Amniotic epithelial cell (primary cell): ENCODE measurements around the gene HOXB6.

Experiments
- DNase-seq: peaks from one replicate; pipeline ENCODE4 v3.0.0-alpha.2; 2010; ENCODE audit warnings: low read depth

HOXB6 gene

GRCh38 chr17:48621410-48622392 lies 16.9 kb upstream of the HOXB6 start:
- DNase-seq: no peak

- no peak for DNase-seq
Observed at GRCh38 chr17:48620461-48621139, 15.8 kb upstream of the HOXB6 start.

DNA sequence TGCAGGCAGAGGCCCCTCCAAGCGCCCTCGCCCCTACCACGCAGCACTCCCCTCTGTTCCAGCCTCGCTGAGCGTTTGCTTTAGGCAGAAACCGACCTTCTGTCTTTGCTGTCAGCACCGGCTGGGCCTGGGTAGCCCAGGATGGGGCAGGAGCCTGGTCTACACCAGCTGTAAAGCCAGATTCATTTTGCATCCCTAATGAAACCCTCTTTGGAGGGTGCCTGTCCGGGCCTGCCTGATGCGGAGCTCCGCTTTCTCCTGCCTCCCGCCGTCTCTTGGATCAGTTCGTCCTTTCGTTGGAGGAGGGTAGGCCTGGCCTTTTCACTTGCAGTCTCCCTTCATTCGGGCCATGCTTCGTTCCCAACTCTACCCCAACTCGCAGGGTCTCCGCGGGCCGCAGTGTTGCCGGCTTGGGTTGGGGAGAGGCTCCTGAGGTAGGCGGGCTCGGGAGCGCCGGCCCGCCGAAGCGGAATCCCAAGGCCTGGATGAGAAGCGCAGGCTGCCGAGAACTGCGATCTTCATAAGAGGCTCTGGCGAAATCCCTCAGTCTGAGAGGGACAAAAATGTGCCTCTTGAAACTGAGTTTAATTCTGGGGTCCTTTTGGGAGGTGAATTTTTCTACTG lies 15.2 kb upstream of the HOXB6 start:
- DNase-seq: no peak

- DNase-seq: peak; percentile 82
Observed at GRCh38 chr17:48618256-48618896, 13.6 kb upstream of the HOXB6 start.

- DNase-seq: peak; percentile 35
Observed at GRCh38 chr17:48617471-48618255, 12.9 kb upstream of the HOXB6 start.

DNA sequence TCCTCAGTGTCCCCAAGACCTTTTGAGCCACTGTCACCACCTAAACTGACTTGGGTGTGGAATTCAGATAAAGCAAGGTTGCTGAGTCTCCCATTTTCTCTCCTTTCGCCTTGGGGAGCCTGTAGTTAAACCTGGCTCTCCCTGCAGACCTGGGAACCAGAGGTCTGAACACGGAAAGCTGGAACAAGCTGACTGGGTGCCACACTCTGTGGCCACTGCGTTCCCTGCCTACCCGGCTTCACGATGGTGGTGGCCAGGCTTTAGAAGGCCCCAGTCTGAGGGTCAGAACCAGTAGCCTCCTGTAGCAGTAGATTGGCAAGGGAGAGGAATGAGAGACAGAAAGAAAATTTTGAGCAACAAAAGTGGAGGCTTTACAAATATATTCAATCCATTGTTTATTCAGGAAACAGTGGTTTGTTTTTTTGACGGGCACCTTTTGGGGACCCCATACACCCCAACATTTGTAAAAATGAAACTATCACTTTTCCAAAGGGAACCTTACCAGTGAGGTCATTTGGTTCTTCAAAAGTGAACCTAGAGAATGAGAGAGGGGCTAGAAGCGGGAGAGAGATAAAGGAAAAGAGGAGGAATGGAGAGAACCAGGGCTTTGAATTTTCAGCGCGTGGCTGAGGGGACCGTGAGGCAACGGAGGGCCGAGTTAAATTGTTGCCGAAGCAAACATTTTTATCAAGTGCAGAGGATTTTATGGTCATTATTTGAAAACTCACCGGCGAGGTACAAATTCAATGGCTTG lies 12.1 kb upstream of the HOXB6 start:
- DNase-seq: peak; percentile 27

GRCh38 chr17:48615963-48616716 lies 11.4 kb upstream of the HOXB6 start:
- DNase-seq: peak; percentile 32

DNA sequence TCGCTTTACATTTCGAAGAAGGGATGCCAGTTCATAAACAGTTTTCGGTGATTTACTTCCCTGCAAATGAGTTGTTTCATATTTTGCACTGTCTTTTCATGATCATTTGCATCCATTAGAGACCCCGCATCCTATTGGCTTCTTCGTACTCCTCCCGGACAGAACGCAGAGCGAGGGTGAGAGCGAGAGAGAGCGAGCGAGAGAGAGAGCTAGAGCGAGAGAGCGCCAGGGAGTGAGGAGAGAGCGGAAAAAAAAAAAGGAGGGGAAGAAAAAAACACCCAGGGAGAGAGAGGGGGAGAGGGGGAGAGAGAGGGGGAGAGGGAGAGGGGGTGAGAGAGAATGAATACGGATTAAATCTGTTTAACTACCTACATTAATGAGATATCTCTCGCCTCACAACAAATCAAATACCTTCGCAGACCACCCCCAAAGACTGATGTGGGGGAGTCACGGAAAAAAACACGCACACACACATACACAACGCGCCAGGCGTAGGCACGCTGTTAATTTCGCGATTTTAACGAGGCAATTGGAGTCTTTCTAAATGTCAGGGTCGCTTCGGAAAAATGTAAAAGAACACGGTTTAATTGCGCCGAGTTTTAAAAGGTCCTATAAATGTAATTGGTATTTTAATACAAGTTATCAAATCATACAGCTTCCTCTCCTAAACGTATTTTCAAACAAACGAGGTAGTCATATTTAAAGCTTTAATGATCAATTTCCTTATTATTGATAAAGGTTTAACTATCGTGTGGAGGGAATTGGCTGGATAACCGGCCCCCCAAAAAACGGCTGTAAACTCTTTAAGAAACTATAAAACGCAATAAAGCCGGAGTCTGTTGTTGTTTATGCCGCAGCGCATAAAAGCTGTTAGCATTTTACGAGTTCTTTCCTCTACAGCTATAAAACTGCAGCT lies 10.5 kb upstream of the HOXB6 start, which contains the start of gene HOXB8:
TSS of gene HOXB8 (minus strand) at position 246 of the 916 bp plus-strand sequence. CDS start 588 bp downstream, outside the sequence.
- peak; percentile 89 for DNase-seq

DNA sequence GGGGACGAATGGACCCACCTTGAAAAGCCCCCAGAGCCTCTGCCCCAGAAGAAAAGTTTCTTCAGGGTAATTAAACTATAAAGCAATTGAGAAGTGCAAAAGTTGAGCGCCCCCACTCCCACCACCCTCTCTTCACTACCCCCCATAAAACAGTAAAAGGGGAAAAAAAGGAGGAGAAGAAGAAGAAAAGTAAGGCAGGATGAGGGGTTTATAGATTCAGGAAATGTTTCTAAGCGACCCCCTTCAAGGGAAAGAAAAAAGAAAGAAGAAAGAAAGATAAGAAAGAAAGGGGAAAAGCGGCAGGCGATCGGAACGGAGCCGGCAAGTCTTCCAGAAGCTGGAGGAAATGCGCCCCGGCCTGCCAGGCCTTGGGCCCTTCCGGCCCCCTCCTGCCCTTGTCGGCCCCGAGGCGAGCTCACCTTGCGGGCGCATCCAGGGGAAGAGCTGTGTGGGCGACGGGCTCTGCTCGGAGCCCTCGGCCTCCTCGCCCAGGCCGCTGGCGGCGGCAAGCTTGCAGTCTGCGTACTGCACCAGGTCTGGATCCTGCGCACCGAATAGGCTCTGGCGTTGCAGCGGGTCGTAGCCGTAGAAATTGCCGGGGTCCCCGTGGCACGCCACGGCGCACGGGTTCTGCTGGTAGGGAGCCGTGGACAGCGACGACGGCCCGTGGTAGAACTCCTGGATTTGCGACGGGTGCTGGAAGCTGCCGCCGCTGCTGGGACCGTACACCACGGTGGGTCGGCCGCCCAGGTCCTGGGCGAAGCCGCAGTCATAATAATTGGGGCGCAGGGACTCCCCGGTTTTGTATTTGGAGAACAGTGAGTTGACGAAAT lies 9.3 kb upstream of the HOXB6 start:
- peak; percentile 57 for DNase-seq

- peak; percentile 68 for DNase-seq
Observed at GRCh38 chr17:48612854-48613691, 8.3 kb upstream of the HOXB6 start.

DNA sequence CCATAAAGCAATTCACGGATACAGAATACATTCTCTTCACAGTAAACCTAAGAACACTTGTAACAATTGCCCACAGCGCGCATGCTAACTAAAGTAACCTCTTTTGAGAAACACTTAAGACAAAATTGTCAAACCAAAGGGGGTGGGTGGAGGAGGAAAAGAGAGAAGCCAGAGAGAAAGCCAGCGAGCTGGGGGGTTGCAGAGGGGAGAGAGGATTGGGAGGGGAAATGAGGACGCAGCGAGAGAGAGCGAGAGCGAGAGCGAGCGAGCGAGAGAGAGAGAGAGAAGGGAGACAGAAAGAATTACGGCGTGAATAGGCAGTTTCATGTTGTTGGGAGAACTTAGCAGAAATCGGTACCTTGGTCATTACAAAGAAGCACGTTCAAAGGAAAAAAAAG lies 7.7 kb upstream of the HOXB6 start:
- peak; percentile 64 for DNase-seq

DNA sequence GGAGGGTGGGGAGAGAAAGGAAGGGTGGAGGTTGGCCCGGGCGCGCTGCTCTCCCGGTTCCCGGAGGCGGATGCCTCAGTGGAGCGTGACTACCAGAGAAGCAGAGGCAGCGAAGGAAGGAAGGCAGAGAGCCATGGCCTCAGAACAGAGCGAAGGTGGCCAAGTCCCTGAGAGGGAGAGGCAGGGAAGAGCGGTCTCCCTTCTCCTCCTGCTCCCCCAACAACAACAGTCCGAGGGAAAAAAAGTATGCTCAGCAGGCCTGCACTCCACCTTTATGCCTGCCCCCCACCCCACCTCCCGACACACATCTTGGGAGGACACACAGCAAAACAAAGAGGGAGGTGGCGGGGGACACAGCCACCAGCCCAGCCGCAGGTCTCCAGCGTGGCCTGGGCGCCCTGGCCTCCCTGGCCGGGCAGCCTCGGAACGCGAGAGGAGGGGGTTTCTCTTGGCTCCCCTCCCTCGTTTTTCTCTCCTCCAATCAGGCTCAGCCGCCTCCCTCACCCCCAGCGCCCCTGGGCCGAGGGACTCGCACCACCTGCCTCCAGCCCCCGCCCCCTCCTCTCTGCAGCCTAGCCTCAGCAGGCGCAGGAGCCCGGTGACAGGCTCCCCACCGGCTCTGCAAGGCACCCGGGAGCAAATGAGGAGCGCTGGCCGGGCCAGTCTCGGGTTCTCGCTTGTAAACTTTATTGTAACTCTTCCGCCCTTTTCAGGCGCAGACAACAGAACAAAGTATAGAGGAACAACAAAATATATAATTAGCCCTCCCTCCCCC lies 7.1 kb upstream of the HOXB6 start:
- peak; percentile 47 for DNase-seq

DNA sequence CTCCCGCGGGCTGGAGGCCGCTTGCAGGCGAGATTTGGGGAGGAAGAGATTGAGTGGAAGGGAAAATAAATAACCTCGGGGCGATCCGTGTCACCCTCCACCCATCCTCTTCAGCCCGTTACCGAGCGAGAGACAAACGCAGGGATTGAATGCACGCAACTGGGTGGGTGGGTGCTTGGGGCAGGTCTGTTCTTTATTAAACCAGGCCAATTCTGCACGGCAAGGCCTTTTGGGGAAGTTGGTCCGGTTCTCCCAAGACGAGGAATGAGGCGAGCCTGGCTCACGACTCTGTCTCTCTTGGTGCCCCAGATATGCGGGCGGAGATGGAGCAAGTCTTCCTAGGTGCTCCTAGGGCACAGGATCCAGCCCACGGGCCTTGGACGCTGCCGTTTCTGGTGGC lies 6.4 kb upstream of the HOXB6 start:
- DNase-seq: peak; percentile 57

- peak; percentile 72 for DNase-seq
Observed at GRCh38 chr17:48610282-48611211, 5.8 kb upstream of the HOXB6 start, which contains the start of gene HOXB7. TSS of gene HOXB7 (minus strand) at chr17:48611017. CDS start at chr17:48610918, 99 bp downstream.
